Urothelium cell line (cell line): ENCODE results near the gene CYP19A1.
"Not testable (repeated sequence)": the region's sequence is repeated elsewhere in the genome, so short reads cannot be mapped to it uniquely, and the experiment has no call there.

ENCODE experiments used
- DNase-seq: peaks from one replicate; pipeline ENCODE4 v3.0.0; 2011; ENCODE audit warnings: low spot score, mixed read lengths
- FAIRE-seq: peaks from 2 replicates; lab custom pipeline; 2011; peaks lifted over from hg19 to GRCh38; lab: Jason Lieb, UNC

CYP19A1 gene

GRCh38 chr15:51189669-51190385, 148.6 kb downstream of the CYP19A1 start:
- DNase-seq (no peak), FAIRE-seq (no peak)

- not testable (repeated sequence) for FAIRE-seq, DNase-seq
These were observed 149.6 kb downstream of the CYP19A1 start for GRCh38 chr15:51188791-51189190.

- DNase-seq, result no peak
These were observed 151.5 kb downstream of the CYP19A1 start for GRCh38 chr15:51186891-51187290.

GRCh38 chr15:51186181-51186705, 152.2 kb downstream of the CYP19A1 start:
- FAIRE-seq (no peak), DNase-seq (no peak)

More at GRCh38 chr15:51186891-51187290, 151.5 kb downstream of the CYP19A1 start:
- FAIRE-seq, result no peak

- DNase-seq (no peak), FAIRE-seq (no peak)
These were observed 152.9 kb downstream of the CYP19A1 start for GRCh38 chr15:51185213-51186159.

GRCh38 chr15:51184627-51185026, 153.8 kb downstream of the CYP19A1 start:
- no peak for DNase-seq
- FAIRE-seq, result no peak

- no peak for FAIRE-seq
These were observed 155.3 kb downstream of the CYP19A1 start for GRCh38 chr15:51183076-51183475.

GRCh38 chr15:51181905-51182304, 156.5 kb downstream of the CYP19A1 start:
- DNase-seq, result no peak
- FAIRE-seq, result no peak

More at GRCh38 chr15:51183076-51183475, 155.3 kb downstream of the CYP19A1 start:
- no peak for DNase-seq

GRCh38 chr15:51181221-51181620, 157.2 kb downstream of the CYP19A1 start:
- FAIRE-seq, result no peak
- no peak for DNase-seq

- DNase-seq (no peak), FAIRE-seq (no peak)
These were observed 157.9 kb downstream of the CYP19A1 start for GRCh38 chr15:51180534-51180933.

- DNase-seq (no peak), FAIRE-seq (no peak)
These were observed 158.4 kb downstream of the CYP19A1 start for GRCh38 chr15:51180011-51180410.

- DNase-seq, result no peak
- no peak for FAIRE-seq
These were observed 166.2 kb downstream of the CYP19A1 start for GRCh38 chr15:51172193-51172592.

GRCh38 chr15:51171634-51171932, 166.8 kb downstream of the CYP19A1 start:
- FAIRE-seq, result no peak
- DNase-seq, result no peak

- FAIRE-seq (no peak), DNase-seq (no peak)
These were observed 167.3 kb downstream of the CYP19A1 start for GRCh38 chr15:51170882-51171633.

- DNase-seq (no peak), FAIRE-seq (no peak)
These were observed 169.7 kb downstream of the CYP19A1 start for GRCh38 chr15:51168700-51169099.

- no peak for DNase-seq
- no peak for FAIRE-seq
These were observed 174.6 kb downstream of the CYP19A1 start for GRCh38 chr15:51163843-51164242.

- DNase-seq (peak; percentile 80), FAIRE-seq (no peak)
These were observed 175.3 kb downstream of the CYP19A1 start for GRCh38 chr15:51162865-51163762.

- FAIRE-seq (no peak), DNase-seq (no peak)
These were observed 176.7 kb downstream of the CYP19A1 start for GRCh38 chr15:51161491-51162220.

- DNase-seq (no peak), FAIRE-seq (no peak)
These were observed 177.9 kb downstream of the CYP19A1 start for GRCh38 chr15:51160484-51160883.
